ENCODE measurements around the gene PATL1.
"Not testable (repeated sequence)": the region's sequence is repeated elsewhere in the genome, so short reads cannot be mapped to it uniquely, and the experiment has no call there.

The PATL1 gene

DNA sequence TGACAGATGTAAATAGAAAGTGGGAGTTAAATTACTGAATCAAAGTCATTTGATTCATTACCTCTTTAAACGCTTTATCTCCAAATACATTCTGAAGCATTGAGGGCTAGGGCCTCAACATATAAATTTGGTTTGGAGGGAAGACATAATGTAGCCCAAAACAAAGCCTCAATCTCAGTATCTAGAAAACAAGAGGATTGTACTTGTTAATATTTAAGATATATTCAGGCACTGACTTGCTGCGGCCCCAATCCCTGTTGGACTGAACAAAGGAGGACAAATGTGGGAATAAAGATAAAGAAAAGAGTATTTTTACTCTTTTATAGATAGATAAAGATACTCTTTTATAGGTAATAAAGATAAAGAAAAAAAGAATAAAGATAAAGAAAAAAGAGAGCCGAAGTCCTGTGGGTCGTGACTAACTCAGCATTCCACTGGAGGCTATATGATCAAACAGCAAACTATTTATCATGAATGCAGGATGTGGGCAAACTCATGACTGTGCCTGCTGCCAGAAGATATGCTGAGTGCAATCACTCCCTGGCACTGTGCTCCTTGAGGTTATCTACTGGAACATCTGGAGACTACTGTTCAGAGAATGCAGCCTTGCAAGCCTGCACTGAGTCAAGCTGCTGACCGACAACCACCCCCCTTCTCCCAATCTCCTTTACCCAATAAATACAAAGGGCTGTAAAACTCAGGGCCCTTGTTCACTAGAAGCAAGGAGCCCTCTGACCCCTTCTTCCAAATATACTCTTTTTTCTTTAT lies 37.9 kb upstream of the PATL1 start:
- TF ChIP-seq, protein P1, sequence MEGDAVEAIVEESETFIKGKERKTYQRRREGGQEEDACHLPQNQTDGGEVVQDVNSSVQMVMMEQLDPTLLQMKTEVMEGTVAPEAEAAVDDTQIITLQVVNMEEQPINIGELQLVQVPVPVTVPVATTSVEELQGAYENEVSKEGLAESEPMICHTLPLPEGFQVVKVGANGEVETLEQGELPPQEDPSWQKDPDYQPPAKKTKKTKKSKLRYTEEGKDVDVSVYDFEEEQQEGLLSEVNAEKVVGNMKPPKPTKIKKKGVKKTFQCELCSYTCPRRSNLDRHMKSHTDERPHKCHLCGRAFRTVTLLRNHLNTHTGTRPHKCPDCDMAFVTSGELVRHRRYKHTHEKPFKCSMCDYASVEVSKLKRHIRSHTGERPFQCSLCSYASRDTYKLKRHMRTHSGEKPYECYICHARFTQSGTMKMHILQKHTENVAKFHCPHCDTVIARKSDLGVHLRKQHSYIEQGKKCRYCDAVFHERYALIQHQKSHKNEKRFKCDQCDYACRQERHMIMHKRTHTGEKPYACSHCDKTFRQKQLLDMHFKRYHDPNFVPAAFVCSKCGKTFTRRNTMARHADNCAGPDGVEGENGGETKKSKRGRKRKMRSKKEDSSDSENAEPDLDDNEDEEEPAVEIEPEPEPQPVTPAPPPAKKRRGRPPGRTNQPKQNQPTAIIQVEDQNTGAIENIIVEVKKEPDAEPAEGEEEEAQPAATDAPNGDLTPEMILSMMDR (IDR thresholded peaks at IDR 0.05; ENCODE audit: insufficient read depth, low read length, poor library complexity, severe bottlenecking) = no peak
- TF ChIP-seq EZH2phosphoT487 (conservative IDR thresholded peaks at IDR 0.05; ENCODE audit: low read length) = no peak
- Histone ChIP-seq H3K27ac (ENCODE audit: low read depth, low read length) (no peak overlapping the region), H3K27me3 (ENCODE audit: low read length) (no peaks in the 10 kb centered on the region), H3K36me3 (ENCODE audit: low read length) (no peaks in the 10 kb centered on the region), H4K20me1 (ENCODE audit: low read depth, low read length) (no peaks in the 10 kb centered on the region), H3K9me3 (ENCODE audit: insufficient read depth, low read length) (no peaks in the 10 kb centered on the region), H3K9ac (ENCODE audit: low read length) (no peak overlapping the region), H3K9me2 (replicated peaks; ENCODE audit: insufficient read depth, low read length) (no peaks in the 10 kb centered on the region), H3K79me2 (ENCODE audit: insufficient read depth, low read length) (no peaks in the 10 kb centered on the region), H3F3A (ENCODE audit: insufficient read depth) (no peaks in the 10 kb centered on the region), H3K4me2 (ENCODE audit: low read depth, low read length, poor library complexity, severe bottlenecking) (no peak overlapping the region), H3K4me3 (ENCODE audit: insufficient read depth, low read length, poor library complexity, severe bottlenecking) (no peak overlapping the region), H2AFZ (ENCODE audit: low read depth, low read length, severe bottlenecking) (no peak overlapping the region)

DNA sequence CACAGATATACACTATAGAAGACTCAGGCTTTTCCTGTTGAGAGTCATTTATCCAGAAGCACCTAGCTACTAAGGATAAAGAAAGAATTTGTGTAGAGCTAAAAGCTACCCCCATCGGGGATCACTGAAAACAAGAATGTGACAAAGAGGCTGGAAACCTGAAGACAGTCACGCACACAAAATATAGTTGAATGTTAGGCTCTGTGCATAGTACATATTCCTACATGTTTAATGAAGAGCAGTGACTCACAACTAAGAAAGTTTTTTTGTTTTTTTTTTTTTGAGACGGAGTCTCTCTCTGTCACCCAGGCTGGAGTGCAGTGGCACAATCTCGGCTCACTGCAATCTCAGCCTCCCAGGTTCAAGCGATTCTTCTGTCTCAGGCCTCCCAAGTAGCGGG lies 36.5 kb upstream of the PATL1 start:
- Histone ChIP-seq H3K9ac (ENCODE audit: low read length) (no peak overlapping the region), H3K79me2 (ENCODE audit: insufficient read depth, low read length) (no peaks in the 10 kb centered on the region), H3K9me3 (ENCODE audit: insufficient read depth, low read length) (no peaks in the 10 kb centered on the region), H3F3A (ENCODE audit: insufficient read depth) (no peaks in the 10 kb centered on the region), H3K4me3 (ENCODE audit: insufficient read depth, low read length, poor library complexity, severe bottlenecking) (no peak overlapping the region), H3K27me3 (ENCODE audit: low read length) (no peaks in the 10 kb centered on the region), H2AFZ (ENCODE audit: low read depth, low read length, severe bottlenecking) (no peak overlapping the region), H3K4me2 (ENCODE audit: low read depth, low read length, poor library complexity, severe bottlenecking) (no peak overlapping the region), H3K9me2 (replicated peaks; ENCODE audit: insufficient read depth, low read length) (no peaks in the 10 kb centered on the region), H4K20me1 (ENCODE audit: low read depth, low read length) (no peaks in the 10 kb centered on the region), H3K36me3 (ENCODE audit: low read length) (no peaks in the 10 kb centered on the region), H3K27ac (ENCODE audit: low read depth, low read length) (no peak overlapping the region)
- no peak for TF ChIP-seq EZH2phosphoT487 (conservative IDR thresholded peaks at IDR 0.05; ENCODE audit: low read length)
- TF ChIP-seq, protein P1 (IDR thresholded peaks at IDR 0.05; ENCODE audit: insufficient read depth, low read length, poor library complexity, severe bottlenecking) = no peak

DNA sequence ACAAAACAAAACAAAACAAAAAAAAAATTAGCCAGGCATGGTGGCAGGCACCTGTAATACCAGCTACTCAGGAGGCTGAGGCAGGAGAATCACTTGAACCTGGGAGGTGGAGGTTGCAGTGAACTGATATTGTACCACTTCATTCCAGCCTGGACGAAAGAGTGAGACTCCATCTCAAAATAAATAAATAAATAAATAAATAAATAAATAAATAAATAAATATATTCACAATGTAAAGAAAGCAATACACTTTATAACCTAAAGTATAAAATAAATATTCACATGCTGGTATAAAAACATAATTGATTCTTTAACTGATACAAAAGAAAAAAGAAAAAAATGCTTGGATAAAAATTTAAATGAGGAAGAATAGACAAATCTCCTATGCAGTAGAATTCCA lies 34.7 kb upstream of the PATL1 start:
- H3K4me2 ChIP-seq (ENCODE audit: low read depth, low read length, poor library complexity, severe bottlenecking) = not testable (repeated sequence)

DNA sequence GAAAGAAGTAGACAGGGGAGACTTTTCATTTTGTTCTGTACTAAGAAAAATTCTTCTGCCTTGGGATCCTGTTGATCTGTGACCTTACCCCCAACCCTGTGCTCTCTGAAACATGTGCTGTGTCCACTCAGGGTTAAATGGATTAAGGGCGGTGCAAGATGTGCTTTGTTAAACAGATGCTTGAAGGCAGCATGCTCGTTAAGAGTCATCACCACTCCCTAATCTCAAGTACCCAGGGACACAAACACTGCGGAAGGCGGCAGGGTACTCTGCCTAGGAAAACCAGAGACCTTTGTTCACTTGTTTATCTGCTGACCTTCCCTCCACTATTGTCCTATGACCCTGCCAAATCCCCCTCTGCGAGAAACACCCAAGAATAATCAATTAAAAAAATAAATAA lies 31.3 kb upstream of the PATL1 start:
- H3K4me2 ChIP-seq (ENCODE audit: low read depth, low read length, poor library complexity, severe bottlenecking); H3K27me3 ChIP-seq (ENCODE audit: low read length); H3K36me3 ChIP-seq (ENCODE audit: low read length); H3K9me3 ChIP-seq (ENCODE audit: insufficient read depth, low read length); H3K79me2 ChIP-seq (ENCODE audit: insufficient read depth, low read length); H4K20me1 ChIP-seq (ENCODE audit: low read depth, low read length); H3K27ac ChIP-seq (ENCODE audit: low read depth, low read length); H2AFZ ChIP-seq (ENCODE audit: low read depth, low read length, severe bottlenecking); H3K4me3 ChIP-seq (ENCODE audit: insufficient read depth, low read length, poor library complexity, severe bottlenecking); H3K9me2 ChIP-seq (replicated peaks; ENCODE audit: insufficient read depth, low read length); H3K9ac ChIP-seq (ENCODE audit: low read length); H3F3A ChIP-seq (ENCODE audit: insufficient read depth): not testable (repeated sequence)

More for the DNA sequence above, 34.7 kb upstream of the PATL1 start:
- H3K4me3 ChIP-seq (ENCODE audit: insufficient read depth, low read length, poor library complexity, severe bottlenecking); H4K20me1 ChIP-seq (ENCODE audit: low read depth, low read length); H3K36me3 ChIP-seq (ENCODE audit: low read length); H3K9ac ChIP-seq (ENCODE audit: low read length); H3K9me2 ChIP-seq (replicated peaks; ENCODE audit: insufficient read depth, low read length); H3K9me3 ChIP-seq (ENCODE audit: insufficient read depth, low read length); H3K27me3 ChIP-seq (ENCODE audit: low read length); H3K27ac ChIP-seq (ENCODE audit: low read depth, low read length); H3F3A ChIP-seq (ENCODE audit: insufficient read depth); H3K79me2 ChIP-seq (ENCODE audit: insufficient read depth, low read length); H2AFZ ChIP-seq (ENCODE audit: low read depth, low read length, severe bottlenecking): not testable (repeated sequence)

Measured in SU-DHL-6 (cell line).